ENCODE measurements around the gene TREML4.

- TF ChIP-seq POLR2A (IDR thresholded peaks at IDR 0.05; ENCODE audit: low read length): no peak
- no peak for TF ChIP-seq GATA1 (IDR thresholded peaks at IDR 0.05; ENCODE audit: low read depth, low read length)
Observed at GRCh38 chr6:41255110-41255509, 27.0 kb downstream of the TREML4 start.
